B cell (primary cell): ENCODE data around the gene SLC19A3. TPM values are rescaled to one million over a fixed set of nuclear protein-coding genes. Genes with fewer than 3 reads are reported as not detected.

Source experiments
- ATAC-seq: fragments of 200-7000 bp; cut with Tn5 transposase; one replicate; pipeline ENCODE4 v1.10.0; 2021; ENCODE audit warnings: low read depth, mild to moderate bottlenecking, moderate number of reproducible peaks, moderate library complexity
- CTCF ChIA-PET: fragments of 350-600 bp; sonication (Branson Sonifier 250); formaldehyde crosslinking; loops from one replicate; lab custom pipeline; 2021; ENCODE audit warnings: antibody characterized with exemption, inconsistent platforms; lab: Charles Lee
- POLR2A ChIA-PET: fragments of 350-600 bp; sonication (Branson Sonifier 250); formaldehyde crosslinking; loops from one replicate; lab custom pipeline; 2021; ENCODE audit warnings: antibody characterized with exemption; lab: Charles Lee
- DNase-seq: peaks from one replicate; pipeline ENCODE4 v3.0.0; 2013
- H2AFZ ChIP-seq: 2 replicates; pipeline ENCODE4 v1.6.1; 2012; ENCODE audit warnings: mild to moderate bottlenecking, low read depth, low read length; ENCODE audit not compliant: insufficient read depth, poor library complexity, severe bottlenecking
- H3K27ac ChIP-seq, 2 donors: 1 replicate in 1 of 2; 2 replicates in 1 of 2; pipeline ENCODE4 v1.5.1; 2012 to 2013; ENCODE audit warnings: low read length in 2 of 2, mild to moderate bottlenecking in 2 of 2, moderate library complexity in 1 of 2
- H3K27me3 ChIP-seq, 4 experiments: fragments of 200-600 bp in 1 of 4; sonication (generic) in 1 of 4; replicated peaks in 1 of 4; 1 replicate in 2 of 4; 2 replicates in 2 of 4; pipeline versions ENCODE4 v1.6.1 to v1.7.0; 2013 to 2016; ENCODE audit warnings: low read length in 3 of 4, mild to moderate bottlenecking in 2 of 4, mixed read lengths in 1 of 4, moderate library complexity in 1 of 4; ENCODE audit not compliant: insufficient read depth in 4 of 4, control insufficient read depth in 3 of 4; ENCODE audit errors: control extremely low read depth in 1 of 4
- H3K36me3 ChIP-seq, 2 experiments: replicated peaks in 1 of 2; 1 replicate in 1 of 2; 2 replicates in 1 of 2; pipeline versions ENCODE4 v1.6.1 to v1.7.1; 2013; ENCODE audit warnings: low read length in 1 of 2; ENCODE audit not compliant: insufficient read depth in 2 of 2, control insufficient read depth in 1 of 2; ENCODE audit errors: control extremely low read depth in 1 of 2, extremely low read depth in 1 of 2
- H3K4me1 ChIP-seq, 2 donors: fragments of 200-600 bp in 1 of 2; sonication (generic) in 1 of 2; 1 replicate in 1 of 2; 2 replicates in 1 of 2; pipeline versions ENCODE4 v1.5.1 to v1.6.1; 2013 to 2017; ENCODE audit warnings: low read length in 2 of 2; ENCODE audit not compliant: control insufficient read depth in 2 of 2, insufficient read depth in 2 of 2
- H3K4me2 ChIP-seq: replicated peaks from 2 replicates; pipeline ENCODE3; 2012; ENCODE audit warnings: mild to moderate bottlenecking, low read depth, low read length; ENCODE audit not compliant: poor library complexity, severe bottlenecking
- H3K4me3 ChIP-seq, 5 experiments: fragments of 200-600 bp in 1 of 5; sonication (generic) in 1 of 5; 1 replicate in 3 of 5; 2 replicates in 2 of 5; pipeline versions ENCODE4 v1.5.1 to v1.7.0; 2011 to 2016; ENCODE audit warnings: low read length in 4 of 5, mild to moderate bottlenecking in 4 of 5, low read depth in 2 of 5, control low read depth in 1 of 5, moderate library complexity in 1 of 5; ENCODE audit not compliant: insufficient read depth in 1 of 5; ENCODE audit errors: control extremely low read depth in 1 of 5, extremely low read depth in 1 of 5
- H3K79me2 ChIP-seq: fragments of 200-600 bp; sonication (generic); one replicate; pipeline ENCODE4 v1.6.0; 2016; ENCODE audit warnings: low read length; ENCODE audit not compliant: control insufficient read depth, insufficient read depth
- H3K9ac ChIP-seq: fragments of 200-600 bp; sonication (generic); 2 replicates; pipeline ENCODE4 v1.6.1; 2017; ENCODE audit warnings: mild to moderate bottlenecking, low read length, moderate library complexity
- H3K9me3 ChIP-seq, 3 donors: one replicate each; pipeline versions ENCODE4 v1.6.1 to v1.7.1; 2013; ENCODE audit warnings: low read length in 2 of 3; ENCODE audit not compliant: control insufficient read depth in 2 of 3, insufficient read depth in 1 of 3; ENCODE audit errors: control extremely low read depth in 1 of 3
- H4K20me1 ChIP-seq: 2 replicates; pipeline ENCODE4 v1.6.0; 2012; ENCODE audit warnings: mild to moderate bottlenecking, low read length; ENCODE audit not compliant: insufficient read depth, control insufficient read depth, poor library complexity, severe bottlenecking
- H3K27ac Mint-ChIP-seq: one replicate; pipeline ENCODE4 v1.8.0; 2021; ENCODE audit warnings: mixed read lengths
- H3K27me3 Mint-ChIP-seq: one replicate; pipeline ENCODE4 v1.8.0; 2021; ENCODE audit warnings: mixed read lengths
- H3K4me1 Mint-ChIP-seq: one replicate; pipeline ENCODE4 v1.8.0; 2021; ENCODE audit warnings: mixed read lengths
- H3K4me3 Mint-ChIP-seq: one replicate; pipeline ENCODE4 v1.8.0; 2021; ENCODE audit warnings: mixed read lengths
- H3K9me3 Mint-ChIP-seq: one replicate; pipeline ENCODE4 v1.8.0; 2022; ENCODE audit warnings: mixed read lengths; ENCODE audit not compliant: insufficient read depth
- CTCF ChIP-seq: fragments of 200-600 bp; IDR thresholded peaks from one replicate; pipeline ENCODE4 v1.8.0; 2022; ENCODE audit warnings: antibody characterized with exemption, mild to moderate bottlenecking
- EZH2 ChIP-seq: IDR thresholded peaks from 2 replicates; pipeline ENCODE4 v1.6.1; 2012; ENCODE audit warnings: borderline replicate concordance, low read depth, mild to moderate bottlenecking, moderate library complexity, low read length; ENCODE audit not compliant: insufficient read depth, poor library complexity, severe bottlenecking
- WGBS: methylation state at CpG from one replicate; pipeline ENCODE4 v1.1.5; 2013; ENCODE audit warnings: missing lambda C conversion rate; ENCODE audit not compliant: insufficient coverage; 5-methylcytosine and 5-hydroxymethylcytosine counted together
- intact Hi-C: fragments of 100-400 bp; cut with micrococcal nuclease; formaldehyde crosslinking; loops from one replicate; pipeline ENCODE4 v1.10.0; 2022
- polyA plus RNA-seq: library from polyadenylated mRNA; depleted of rRNA; stranded (reverse); fragments of >200 nt; gene quantifications from 2 replicates; pipeline ENCODE4 v1.2.3, GENCODE V29; 2012
- total RNA-seq, 2 donors: library from RNA; stranded (reverse); fragments of 120-200 nt in 1 of 2; gene quantifications; 1 replicate in 1 of 2; 2 replicates in 1 of 2; pipeline versions ENCODE4 v1.2.3 to v1.2.4, GENCODE V29; 2013 to 2022

The SLC19A3 gene
- total and polyA plus RNA-seq, 2 donors (not counting 1 experiment from before 2014, with no cell fraction given) = not detected

DNA sequence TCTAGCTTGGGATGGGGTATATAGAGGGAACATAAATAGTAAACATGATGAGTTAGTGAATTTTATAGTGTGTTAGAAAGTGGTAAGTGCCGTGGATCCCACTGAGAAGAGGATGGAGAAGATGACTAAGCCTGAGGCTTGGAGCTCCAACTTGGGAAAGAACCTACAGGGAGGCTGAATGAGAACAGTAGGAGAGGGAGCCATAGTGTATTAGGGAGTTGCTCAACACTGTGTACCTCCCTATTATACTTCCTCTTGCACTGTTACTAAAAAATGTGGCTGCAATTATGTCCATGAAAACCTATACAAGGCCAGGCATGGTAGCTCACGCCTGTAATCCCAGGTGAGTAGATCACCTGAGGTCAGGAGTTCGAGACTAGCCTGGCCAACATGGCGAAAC is 2.9 kb upstream of the SLC19A3 start:
- intact Hi-C loops = no loop called here
- H3K27me3 Mint-ChIP-seq = peaks cover 28% of the 10 kb centered on the region
- Histone ChIP-seq H3K4me3 (no peak overlapping the region), H3K79me2 (no peaks in the 10 kb centered on the region), H3K4me2 (no peak overlapping the region), H3K9ac (no peak overlapping the region), H3K27me3 (peaks cover 0 to 11% (median 7%) of the 10 kb centered on the region in 4 experiments), H2AFZ (no peak overlapping the region), H3K27ac (no peak overlapping the region), H3K4me1 (peaks cover 5% of the 10 kb centered on the region in 2 donors), H3K36me3 (no peaks in the 10 kb centered on the region), H3K9me3 (peaks cover 0 to 6% (median 0%) of the 10 kb centered on the region in 3 donors), H4K20me1 (no peaks in the 10 kb centered on the region)
- no peaks in the 10 kb centered on the region for H3K9me3 Mint-ChIP-seq
- ChIA-PET POLR2A (no interaction called here), CTCF (no interaction called here)
- no peak for ATAC-seq
- peaks cover 2% of the 10 kb centered on the region for H3K4me1 Mint-ChIP-seq
- H3K4me3 Mint-ChIP-seq = no peak overlapping the region
- TF ChIP-seq CTCF (no peak), EZH2 (no peak)
- 93% methylated on average over 4 of the region's 4 CpGs for WGBS
- no peak overlapping the region for H3K27ac Mint-ChIP-seq
- DNase-seq = no peak

- no peak for ATAC-seq
- Histone ChIP-seq H3K9ac (no peak overlapping the region), H3K9me3 (peaks cover 0 to 6% (median 0%) of the 10 kb centered on the region in 3 donors), H3K27me3 (peaks cover 0 to 11% (median 7%) of the 10 kb centered on the region in 4 experiments), H3K4me3 (no peak overlapping the region), H3K79me2 (no peaks in the 10 kb centered on the region), H4K20me1 (no peaks in the 10 kb centered on the region), H3K36me3 (no peaks in the 10 kb centered on the region), H3K27ac (no peak overlapping the region), H3K4me1 (peaks cover 5% of the 10 kb centered on the region in 2 donors), H2AFZ (no peak overlapping the region), H3K4me2 (no peak overlapping the region)
- Mint-ChIP-seq H3K9me3 (no peaks in the 10 kb centered on the region), H3K27me3 (peaks cover 28% of the 10 kb centered on the region), H3K4me3 (no peak overlapping the region), H3K27ac (no peak overlapping the region), H3K4me1 (peaks cover 2% of the 10 kb centered on the region)
- WGBS = no CpG with 5 or more reads among the region's 4 CpGs
- TF ChIP-seq CTCF = no peak
- no peak for TF ChIP-seq EZH2
- intact Hi-C loops = no loop called here
- POLR2A ChIA-PET = no interaction called here
- CTCF ChIA-PET = no interaction called here
- DNase-seq = no peak
Measured at GRCh38 chr2:227719641-227720040, 1.8 kb upstream of the SLC19A3 start.
